ENCODE measurements around the gene SSUH2.
"Not testable (repeated sequence)": the region's sequence is repeated elsewhere in the genome, so short reads cannot be mapped to it uniquely, and the experiment has no call there.

Gene SSUH2

DNA sequence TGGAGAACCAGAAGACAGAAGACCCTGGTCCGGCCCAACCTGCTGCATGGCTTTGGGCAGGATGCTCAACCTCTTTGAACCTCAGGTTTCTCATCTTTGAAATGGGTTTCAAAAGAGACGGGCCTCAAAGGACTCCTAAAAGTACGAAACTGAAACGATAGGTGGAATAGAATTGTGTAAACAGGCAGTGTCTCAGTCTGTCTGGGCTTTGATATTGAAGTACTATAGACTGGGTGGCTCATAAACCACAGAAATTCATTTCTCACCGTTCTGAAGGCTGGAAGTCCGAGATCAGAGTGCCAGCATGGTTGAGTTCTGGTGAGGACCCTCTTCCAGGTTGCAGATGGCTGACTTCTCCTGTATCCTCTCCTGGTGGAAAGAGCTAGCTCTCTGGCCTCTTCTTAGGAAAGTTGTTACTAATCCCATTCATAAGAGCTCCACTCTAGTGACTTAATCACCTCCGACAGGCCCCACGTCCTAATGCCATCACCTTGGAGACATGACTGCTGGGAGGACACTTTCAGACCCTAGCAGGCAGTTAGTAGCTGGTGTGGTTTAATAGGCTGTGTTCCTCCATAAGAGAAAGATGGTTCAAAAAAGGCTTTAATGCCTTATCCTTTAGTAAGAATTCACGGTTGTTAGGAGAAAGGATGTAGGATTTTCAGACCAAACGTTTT lies 35.7 kb downstream of the SSUH2 start:
- no peak for DNase-seq (ENCODE audit: low read depth)

DNA sequence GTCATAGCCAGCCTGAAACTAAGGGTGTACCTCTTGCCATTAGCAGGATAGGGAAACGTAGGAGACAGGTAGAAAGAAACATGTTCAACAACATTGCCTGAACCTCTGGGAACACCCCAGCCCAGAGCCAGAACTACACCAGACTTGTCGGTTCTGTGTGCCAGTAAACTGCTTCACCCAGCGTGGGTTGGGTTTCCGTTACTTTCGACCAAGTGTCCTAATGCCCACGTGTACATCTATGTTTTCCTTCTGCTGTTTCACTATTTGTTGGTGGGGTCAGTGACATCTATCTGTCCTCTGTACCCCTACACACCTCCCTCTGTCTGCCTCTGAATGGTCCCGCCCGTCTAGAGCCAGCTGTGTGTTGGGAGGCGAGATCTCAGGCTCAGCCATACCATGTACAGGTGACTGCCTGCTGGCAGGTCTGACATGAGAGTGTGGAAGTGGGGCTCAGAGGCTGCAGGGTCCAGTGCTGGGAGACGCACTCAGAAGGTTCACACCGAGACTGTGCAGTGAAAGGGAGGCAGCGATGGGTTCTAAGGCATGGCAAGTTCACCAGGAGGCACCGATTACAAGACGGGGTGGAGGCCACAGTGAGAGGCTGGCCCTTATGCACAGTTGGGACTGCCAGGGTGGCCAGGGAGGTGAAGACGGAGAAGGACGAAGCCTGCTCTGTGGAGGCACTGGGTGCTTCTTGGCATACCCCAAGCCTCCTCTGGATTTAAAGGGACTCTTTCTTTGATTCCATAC lies 36.4 kb downstream of the SSUH2 start:
- DNase-seq (ENCODE audit: low read depth), result no peak

GRCh38 chr3:8607234-8608040 lies 37.2 kb downstream of the SSUH2 start:
- no peak for DNase-seq (ENCODE audit: low read depth)

GRCh38 chr3:8606701-8607231 lies 37.8 kb downstream of the SSUH2 start:
- no peak for DNase-seq (ENCODE audit: low read depth)

DNA sequence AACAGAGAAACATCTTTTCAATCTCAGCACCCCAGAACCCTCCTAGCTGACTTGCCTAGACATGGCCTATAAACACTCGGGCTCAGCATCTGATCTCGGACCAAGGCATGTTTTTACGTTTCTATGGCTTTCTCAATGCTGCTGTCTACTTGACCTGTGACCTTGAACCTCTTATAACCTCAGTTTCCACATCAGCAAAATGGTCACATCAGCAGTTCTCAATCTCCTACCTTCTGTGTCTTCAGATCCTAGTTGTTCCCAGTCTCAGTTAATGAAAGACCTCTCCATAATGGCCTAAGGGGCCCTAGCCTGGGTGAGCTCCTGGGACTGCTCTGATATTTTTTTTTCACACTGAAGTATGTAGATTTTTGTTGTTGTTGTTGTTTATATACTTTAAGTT lies 39.6 kb downstream of the SSUH2 start:
- no peak for DNase-seq (ENCODE audit: low read depth)

- no peak for DNase-seq (ENCODE audit: low read depth)
Measured at GRCh38 chr3:8604006-8604405, 40.6 kb downstream of the SSUH2 start.

- DNase-seq (ENCODE audit: low read depth), result no peak
Measured at GRCh38 chr3:8603115-8603710, 41.4 kb downstream of the SSUH2 start.

DNA sequence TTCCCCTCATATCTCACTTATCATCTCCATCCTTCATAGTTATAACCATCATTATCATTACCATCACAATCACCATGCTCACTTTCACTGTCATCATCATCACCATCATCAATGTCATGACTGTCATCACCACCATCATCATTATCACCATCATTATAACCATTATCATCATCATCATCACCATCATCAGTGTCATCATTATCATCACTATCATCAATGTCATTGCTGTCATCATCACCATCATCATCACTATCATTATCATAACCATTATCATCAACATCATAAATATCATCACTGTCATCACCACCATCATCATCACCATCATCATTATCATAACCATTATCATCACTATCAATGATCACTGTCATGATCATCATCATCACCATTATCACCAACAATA lies 44.1 kb downstream of the SSUH2 start:
- no peak for DNase-seq (ENCODE audit: low read depth)

- no peak for DNase-seq (ENCODE audit: low read depth)
Measured at GRCh38 chr3:8599146-8599545, 45.5 kb downstream of the SSUH2 start.

DNA sequence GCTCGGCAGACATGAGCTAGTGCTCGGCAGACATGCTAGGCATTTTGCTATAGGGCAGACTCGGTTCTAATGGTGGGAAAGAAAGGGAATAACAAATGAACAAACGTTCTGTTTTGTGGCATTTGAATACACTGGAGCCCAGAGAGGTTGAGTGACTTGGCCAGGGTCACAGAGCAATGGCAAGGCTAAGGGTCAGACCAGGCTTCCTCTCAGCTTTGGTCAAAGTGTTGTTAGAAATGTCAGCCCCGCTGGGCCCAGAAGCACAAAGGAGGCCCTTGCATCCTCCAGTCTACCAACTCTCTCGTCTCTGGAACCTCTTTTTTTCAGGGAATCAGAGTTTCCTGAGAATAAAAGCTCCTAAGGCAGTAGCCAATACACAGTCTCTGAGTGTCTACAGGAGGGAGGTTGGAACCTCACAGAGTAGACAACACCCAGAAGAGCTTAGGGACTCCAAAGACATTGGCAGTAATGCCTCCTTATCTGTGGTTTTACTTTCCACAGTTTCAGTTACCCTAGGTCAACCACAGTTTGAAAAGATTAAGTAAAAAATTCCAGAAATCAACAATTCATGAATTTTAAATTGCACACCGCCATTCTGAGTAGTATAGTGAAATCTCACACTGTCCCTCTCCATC lies 47.3 kb downstream of the SSUH2 start:
- no peak for DNase-seq (ENCODE audit: low read depth)

- no peak for DNase-seq (ENCODE audit: low read depth)
Measured at GRCh38 chr3:8596321-8597218, 48.0 kb downstream of the SSUH2 start.

- DNase-seq (ENCODE audit: low read depth), result no peak
Measured at GRCh38 chr3:8595695-8596115, 48.9 kb downstream of the SSUH2 start.

DNA sequence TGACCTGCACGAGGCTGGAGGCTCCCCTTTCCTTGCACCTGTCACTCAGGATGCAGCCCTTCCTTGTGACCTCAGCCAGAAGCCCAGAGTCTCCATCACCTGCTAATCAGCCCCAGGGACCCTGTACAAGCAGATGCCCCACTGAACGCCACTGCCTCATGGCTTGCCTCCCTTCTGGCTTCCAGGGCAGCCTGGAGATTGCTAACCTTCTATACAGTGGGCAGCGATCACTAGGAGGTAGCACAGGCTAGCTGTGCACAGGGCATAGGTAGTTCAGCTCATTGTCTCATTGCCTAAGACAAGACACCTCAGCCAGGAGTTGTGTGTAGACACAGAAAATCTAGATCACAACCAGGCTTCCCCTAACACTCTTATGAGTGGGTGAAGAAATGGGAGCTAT lies 49.3 kb downstream of the SSUH2 start:
- no peak for DNase-seq (ENCODE audit: low read depth)

- DNase-seq (ENCODE audit: low read depth), result no peak
Measured at GRCh38 chr3:8593021-8593827, 51.4 kb downstream of the SSUH2 start.

DNA sequence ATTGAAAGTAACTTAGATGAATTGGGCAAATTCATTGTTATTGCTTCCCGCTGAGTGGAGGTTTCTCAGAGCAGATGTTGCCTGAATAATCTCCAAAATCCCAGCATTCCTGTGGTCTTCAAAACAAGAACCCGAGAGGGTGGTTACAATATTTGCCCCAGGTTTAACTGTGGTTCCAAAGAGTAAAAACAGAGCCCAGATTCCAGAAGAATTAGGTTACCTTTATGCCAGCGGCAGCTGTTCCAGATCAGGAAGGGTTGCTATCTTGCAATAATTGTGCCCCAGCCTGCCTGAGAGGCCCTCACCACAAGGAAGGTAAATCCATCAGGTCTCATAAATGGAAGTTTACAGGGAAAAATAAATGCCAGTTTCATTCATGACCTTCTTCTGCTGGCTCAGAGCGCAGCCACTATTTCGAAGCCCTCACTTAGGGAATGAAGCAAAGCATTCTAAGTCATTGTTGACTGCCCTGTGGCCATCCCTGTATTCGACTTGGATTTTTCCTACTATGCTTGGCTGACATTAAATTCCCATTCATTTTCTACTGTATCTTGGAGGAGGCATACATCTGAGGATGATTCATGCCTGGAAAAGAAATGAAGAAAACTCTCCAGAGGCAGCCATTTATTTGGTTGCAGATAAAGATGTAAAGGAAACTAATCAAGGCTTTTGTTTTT lies 54.6 kb downstream of the SSUH2 start:
- DNase-seq (ENCODE audit: low read depth), result no peak

- no peak for DNase-seq (ENCODE audit: low read depth)
Measured at GRCh38 chr3:8584661-8585060, 59.9 kb downstream of the SSUH2 start.

- DNase-seq (ENCODE audit: low read depth), result no peak
Measured at GRCh38 chr3:8581806-8582445, 62.7 kb downstream of the SSUH2 start.

- DNase-seq (ENCODE audit: low read depth), result no peak
Measured at GRCh38 chr3:8581373-8581772, 63.2 kb downstream of the SSUH2 start.

DNA sequence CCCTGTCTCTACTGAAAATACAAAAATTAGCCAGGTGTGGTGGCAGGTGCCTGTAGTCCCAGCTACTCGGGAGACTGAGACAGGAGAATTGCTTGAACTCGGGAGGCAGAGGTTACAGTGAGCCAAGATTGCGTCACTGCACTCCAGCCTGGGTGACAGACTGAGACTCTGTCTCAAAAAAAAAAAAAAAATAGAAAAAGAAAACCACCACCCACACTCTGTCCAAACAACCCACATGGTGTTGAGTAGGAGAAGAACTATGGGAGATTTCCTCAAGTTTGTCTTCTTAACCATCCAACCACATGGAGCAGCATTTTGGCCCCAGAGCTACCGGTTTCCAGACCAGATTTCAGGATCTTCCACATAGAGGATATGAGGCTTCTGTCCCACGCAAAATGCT lies 64.2 kb downstream of the SSUH2 start:
- DNase-seq (ENCODE audit: low read depth), result not testable (repeated sequence)
